SK-N-SH (cell line): Measurements from ENCODE around the gene P4HTM. TPM values are rescaled to one million over a fixed set of nuclear protein-coding genes. Genes with fewer than 3 reads are reported as not detected.

Experiments used
- CTCF ChIA-PET: fragments of 300-600, 350-600 bp; formaldehyde crosslinking; extraction: SDS; loops from one replicate; lab custom pipeline; 2021; lab: Yijun Ruan, JAX
- POLR2A ChIA-PET: fragments of 350-600 bp; sonication (Branson Sonifier 250); formaldehyde crosslinking; extraction: SDS; loops from one replicate; lab custom pipeline; 2020; ENCODE audit warnings: antibody characterized with exemption, inconsistent platforms; lab: Yijun Ruan, JAX
- DNase-seq: peaks from one replicate; pipeline ENCODE4 v3.0.0; 2012
- H2AFZ ChIP-seq: fragments of 200-600 bp; sonication (generic); 2 replicates; pipeline ENCODE4 v1.8.1; 2016; ENCODE audit warnings: antibody characterized with exemption, mild to moderate bottlenecking, low read depth
- H3F3A ChIP-seq: fragments of 200-600 bp; sonication (generic); replicated peaks from 2 replicates; pipeline ENCODE3; 2016; ENCODE audit warnings: antibody characterized with exemption, mild to moderate bottlenecking; ENCODE audit not compliant: insufficient read depth
- H3K27ac ChIP-seq, 2 experiments: fragments of 200-500 bp in 1 of 2; fragments of 200-600 bp in 1 of 2; sonication (Bioruptor generic) in 1 of 2; sonication (generic), shearing (Covaris generic) in 1 of 2; 2 replicates each; pipeline versions ENCODE4 v1.5.1 to v1.6.1; 2014 to 2016; ENCODE audit warnings: low read depth in 2 of 2, inconsistent platforms in 1 of 2, low read length in 1 of 2, mild to moderate bottlenecking in 1 of 2, mixed read lengths in 1 of 2
- H3K27me3 ChIP-seq: fragments of 200-600 bp; sonication (generic), shearing (Covaris generic); 2 replicates; pipeline ENCODE4 v1.6.1; 2016; ENCODE audit warnings: mixed run types; ENCODE audit not compliant: insufficient read depth
- H3K36me3 ChIP-seq, 2 experiments: fragments of 200-500 bp in 1 of 2; fragments of 200-600 bp in 1 of 2; sonication (Bioruptor generic) in 1 of 2; sonication (generic) in 1 of 2; replicated peaks in 1 of 2; 2 replicates each; pipeline versions ENCODE3 to v1.5.1; 2014 to 2016; ENCODE audit warnings: low read length in 1 of 2, mild to moderate bottlenecking in 1 of 2; ENCODE audit not compliant: insufficient read depth in 2 of 2, control insufficient read depth in 1 of 2
- H3K4me1 ChIP-seq, 2 experiments: fragments of 200-500 bp in 1 of 2; fragments of 200-600 bp in 1 of 2; sonication (Bioruptor generic) in 1 of 2; sonication (generic), shearing (Covaris generic) in 1 of 2; 2 replicates each; pipeline versions ENCODE4 v1.5.1 to v1.6.1; 2014 to 2016; ENCODE audit warnings: low read depth in 1 of 2, low read length in 1 of 2, mixed run types in 1 of 2; ENCODE audit not compliant: insufficient read depth in 2 of 2, control insufficient read depth in 1 of 2
- H3K4me2 ChIP-seq: fragments of 200-600 bp; sonication (generic), shearing (Covaris generic); 2 replicates; pipeline ENCODE4 v1.6.1; 2017; ENCODE audit warnings: mixed run types
- H3K4me3 ChIP-seq, 2 experiments: fragments of 200-500 bp in 1 of 2; fragments of 200-600 bp in 1 of 2; sonication (Bioruptor generic) in 1 of 2; sonication (generic), shearing (Covaris generic) in 1 of 2; 2 replicates each; pipeline versions ENCODE4 v1.5.1 to v1.8.1; 2014 to 2016; ENCODE audit warnings: low read depth in 2 of 2, inconsistent platforms in 1 of 2, low read length in 1 of 2, mild to moderate bottlenecking in 1 of 2, mixed read lengths in 1 of 2, moderate library complexity in 1 of 2
- H3K79me2 ChIP-seq: fragments of 200-600 bp; sonication (generic); 2 replicates; pipeline ENCODE4 v1.8.1; 2017; ENCODE audit warnings: mild to moderate bottlenecking; ENCODE audit not compliant: insufficient read depth
- H3K9ac ChIP-seq: fragments of 200-600 bp; sonication (generic); 2 replicates; pipeline ENCODE4 v1.6.1; 2017; ENCODE audit warnings: mixed run types
- H3K9me2 ChIP-seq: fragments of 200-600 bp; sonication (generic); 2 replicates; pipeline ENCODE4 v1.6.1; 2017; ENCODE audit warnings: mixed run types
- H3K9me3 ChIP-seq: fragments of 200-600 bp; sonication (generic); 2 replicates; pipeline ENCODE4 v1.6.1; 2017; ENCODE audit warnings: mixed run types, mild to moderate bottlenecking, moderate library complexity
- H4K20me1 ChIP-seq: fragments of 200-600 bp; sonication (generic); 2 replicates; pipeline ENCODE4 v1.6.1; 2017; ENCODE audit warnings: mild to moderate bottlenecking, mixed run types; ENCODE audit not compliant: insufficient read depth
- ELF1 ChIP-seq: IDR thresholded peaks from 2 replicates; pipeline ENCODE4 v1.4.0; 2012
- FOXM1 ChIP-seq: IDR thresholded peaks from 2 replicates; pipeline ENCODE4 v1.4.0; 2012; ENCODE audit warnings: low read depth, mild to moderate bottlenecking
- GATA2 ChIP-seq: sonication (generic); formaldehyde crosslinking; IDR thresholded peaks from 2 replicates; pipeline ENCODE4 v1.5.0; 2020; ENCODE audit warnings: mild to moderate bottlenecking, missing genetic modification reagents
- JUND ChIP-seq: IDR thresholded peaks from 2 replicates; pipeline ENCODE4 v1.4.0; 2012
- NFIC ChIP-seq: IDR thresholded peaks from 2 replicates; pipeline ENCODE4 v1.4.0; 2012; ENCODE audit warnings: borderline replicate concordance
- RAD21 ChIP-seq: IDR thresholded peaks from 2 replicates; pipeline ENCODE4 v1.6.1; 2012; ENCODE audit warnings: mild to moderate bottlenecking, low read length
- USF1 ChIP-seq: IDR thresholded peaks from 2 replicates; pipeline ENCODE4 v1.4.0; 2012; ENCODE audit warnings: low read depth, borderline replicate concordance
- WGBS: methylation state at CpG from one replicate; pipeline ENCODE4 v1.1.6; 2017; ENCODE audit warnings: low lambda C conversion rate; 5-methylcytosine and 5-hydroxymethylcytosine counted together
- polyA plus RNA-seq, 3 experiments: library from polyadenylated mRNA; depleted of rRNA; stranded (reverse); fragments of >200 nt; gene quantifications; 2 replicates each; pipeline ENCODE4 v1.2.3, GENCODE V29; 2012
- TF ChIP-seq, protein P1 (sequence below): fragments of 150-350 bp; IDR thresholded peaks from 2 replicates; pipeline ENCODE4 v1.6.1; 2016; ENCODE audit warnings: mild to moderate bottlenecking, low read depth, low read length

Gene P4HTM
- polyA plus RNA-seq, 1 of the 3 experiments (the other 2 are of a cell fraction) = 21.0 TPM

DNA sequence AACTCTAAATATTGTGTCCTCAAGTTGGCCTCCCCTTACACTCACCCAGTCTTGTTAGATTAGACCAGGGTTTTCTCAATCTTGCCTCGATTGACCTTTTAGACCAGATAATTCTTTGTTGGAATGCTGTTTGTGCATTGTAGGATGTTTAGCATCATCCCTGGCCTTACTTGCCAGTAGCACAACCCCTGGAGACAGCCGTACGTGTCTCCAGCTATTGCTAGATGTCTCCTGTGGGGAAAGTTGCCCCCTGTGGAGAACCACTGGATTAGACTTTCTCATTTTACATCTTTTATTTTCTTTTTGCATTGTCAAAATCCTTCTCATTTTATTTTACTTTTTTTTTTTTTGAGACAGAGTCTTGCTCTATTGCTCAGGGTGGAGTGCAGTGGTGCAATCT, 19.4 kb downstream of the P4HTM start:
- Histone ChIP-seq H3K4me1 (peaks cover 0 to 18% of the 10 kb centered on the region in 2 experiments; a peak in 2 of 4 replicates), H3K9me2 (no peaks in the 10 kb centered on the region), H3K27me3 (no peaks in the 10 kb centered on the region), H3K9ac (no peak overlapping the region), H3K4me3 (no peak overlapping the region), H3F3A (peaks cover 3% of the 10 kb centered on the region), H3K9me3 (no peaks in the 10 kb centered on the region), H3K27ac (no peak overlapping the region), H3K36me3 (peaks cover 4 to 31% of the 10 kb centered on the region in 2 experiments), H2AFZ (no peak overlapping the region), H4K20me1 (peaks cover 61% of the 10 kb centered on the region), H3K79me2 (peaks cover 77% of the 10 kb centered on the region), H3K4me2 (no peak overlapping the region)
- ChIA-PET CTCF (interaction anchor here (3.1 to 4.4 kb wide), 3 partner anchors 8 to 22 kb away, joined by 14 to 39 read pairs (median 29); partner anchors contain the start of genes DALRD3 and NDUFAF3), POLR2A (interaction anchor here (4.3 to 4.4 kb wide), 2 partner anchors 12 kb away, joined by 44 to 80 read pairs; partner anchors contain the start of gene NDUFAF3)
- WGBS = 78% methylated on average over 3 of the region's 3 CpGs
- TF ChIP-seq ELF1 = no peak
- DNase-seq = no peak

- DNase-seq = no peak
- no peak for TF ChIP-seq GATA2 (CRISPR knock-in tag)
- no peak for TF ChIP-seq RAD21
- no peak for TF ChIP-seq NFIC
- no peak for TF ChIP-seq FOXM1
- TF ChIP-seq, protein P1, sequence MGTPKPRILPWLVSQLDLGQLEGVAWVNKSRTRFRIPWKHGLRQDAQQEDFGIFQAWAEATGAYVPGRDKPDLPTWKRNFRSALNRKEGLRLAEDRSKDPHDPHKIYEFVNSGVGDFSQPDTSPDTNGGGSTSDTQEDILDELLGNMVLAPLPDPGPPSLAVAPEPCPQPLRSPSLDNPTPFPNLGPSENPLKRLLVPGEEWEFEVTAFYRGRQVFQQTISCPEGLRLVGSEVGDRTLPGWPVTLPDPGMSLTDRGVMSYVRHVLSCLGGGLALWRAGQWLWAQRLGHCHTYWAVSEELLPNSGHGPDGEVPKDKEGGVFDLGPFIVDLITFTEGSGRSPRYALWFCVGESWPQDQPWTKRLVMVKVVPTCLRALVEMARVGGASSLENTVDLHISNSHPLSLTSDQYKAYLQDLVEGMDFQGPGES = no peak
- no peak for TF ChIP-seq JUND
- no peak for TF ChIP-seq USF1
- Histone ChIP-seq H3K27me3 (no peaks in the 10 kb centered on the region), H3K79me2 (peaks cover 67% of the 10 kb centered on the region), H2AFZ (no peak overlapping the region), H3K36me3 (peaks cover 9 to 54% of the 10 kb centered on the region in 2 experiments), H3K4me2 (no peak overlapping the region), H3F3A (peaks cover 17% of the 10 kb centered on the region), H3K4me3 (no peak overlapping the region), H4K20me1 (peaks cover 70% of the 10 kb centered on the region), H3K4me1 (peaks cover 0 to 24% of the 10 kb centered on the region in 2 experiments; a peak in 1 of 4 replicates), H3K9me2 (no peaks in the 10 kb centered on the region), H3K9ac (no peak overlapping the region), H3K27ac (no peak overlapping the region; a peak in 1 of 4 replicates), H3K9me3 (no peaks in the 10 kb centered on the region)
- 89% methylated on average over 7 of the region's 17 CpGs for WGBS
- ChIA-PET POLR2A (interaction anchor here (0.6 to 2.2 kb wide), 5 partner anchors 8 to 25 kb away, joined by 3 to 10 read pairs (median 3); no protein-coding TSS in a partner anchor), CTCF (interaction anchor here (0.8 to 14.2 kb wide), 5 partner anchors 8 to 23 kb away, joined by 3 to 114 read pairs (median 5); partner anchors contain the start of genes IMPDH2, NDUFAF3 and P4HTM)
Observed at GRCh38 chr3:49012441-49013017, 22.5 kb downstream of the P4HTM start.
